Measurements from ENCODE around the gene ERCC1. TPM values are rescaled to one million over a fixed set of nuclear protein-coding genes. Genes with fewer than 3 reads are reported as not detected.

ERCC1 gene
- 43.7 to 60.6 TPM (median 60.1 TPM) in 3 replicates for total RNA-seq (2021)
- percentile 40 among the genes with signal in this experiment for Bru-seq, nascent RNA
- long read RNA-seq, experiment 1, transcript ERCC1-208 (10 exons, 1,453 nt): minor isoform, 6 of 72 reads
- long read RNA-seq, experiment 1, transcript ERCC1-201 (8 exons, 1,278 nt): minor isoform, 7 of 72 reads
- long read RNA-seq, experiment 1, transcript ERCC1-202 (10 exons, 3,828 nt): major isoform, 14 of 72 reads
- long read RNA-seq, experiment 1, partial matches to known transcripts: 27 of 72 reads
- long read RNA-seq, experiment 1, other reads (novel, unspliced or antisense): 16 of 72 reads
- long read RNA-seq, experiment 2, transcript ERCC1-208 (10 exons, 1,453 nt): minor isoform, 5 of 58 reads
- long read RNA-seq, experiment 2, transcript ERCC1-201 (8 exons, 1,278 nt): major isoform, 7 of 58 reads
- long read RNA-seq, experiment 2, transcript ERCC1-203 (9 exons, 949 nt): minor isoform, 5 of 58 reads
- long read RNA-seq, experiment 2, transcript ERCC1-202 (10 exons, 3,828 nt): minor isoform, 5 of 58 reads
- long read RNA-seq, experiment 2, partial matches to known transcripts: 25 of 58 reads
- long read RNA-seq, experiment 2, other reads (novel, unspliced or antisense): 10 of 58 reads
- long read RNA-seq, experiment 3, transcript ERCC1-201 (8 exons, 1,278 nt): major isoform, 8 of 69 reads
- long read RNA-seq, experiment 3, transcript ERCC1-203 (9 exons, 949 nt): minor isoform, 5 of 69 reads
- long read RNA-seq, experiment 3, partial matches to known transcripts: 39 of 69 reads
- long read RNA-seq, experiment 3, other reads (novel, unspliced or antisense): 9 of 69 reads

DNA sequence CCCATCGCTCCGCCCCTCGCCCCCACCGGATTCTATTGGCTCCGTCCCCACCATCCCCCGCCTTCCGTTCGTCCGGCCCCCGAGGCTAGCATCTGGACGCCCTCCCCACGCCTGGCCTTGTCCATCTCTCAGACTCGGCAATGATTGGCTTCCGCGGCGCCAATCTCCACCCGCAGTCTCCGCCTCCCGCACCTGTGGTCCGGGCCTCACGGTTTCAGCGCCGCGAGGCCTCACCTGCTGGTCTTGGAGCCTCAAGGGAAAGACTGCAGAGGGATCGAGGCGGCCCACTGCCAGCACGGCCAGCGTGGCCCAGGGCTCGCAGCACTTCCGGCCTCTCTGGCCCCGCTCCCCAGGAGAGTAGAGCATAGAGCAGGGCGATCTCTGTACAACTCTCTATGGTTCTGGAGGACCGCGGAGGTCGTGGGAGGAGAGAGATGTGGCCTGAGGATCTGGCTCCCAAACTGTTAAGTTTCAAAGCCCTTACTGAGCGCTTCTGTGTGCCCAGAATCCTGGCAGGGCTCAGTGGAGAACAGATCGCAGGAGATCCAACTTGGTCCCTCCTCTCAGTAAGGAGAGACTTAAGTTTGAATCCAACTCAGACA, at the start of gene ERCC1:
Gene ERCC1, minus strand, starts transcription at position 329 of the 602 bp plus-strand sequence. CDS start 543 bp downstream, outside the sequence.
- Mint-ChIP-seq H3K9me3 (no peaks in the 10 kb centered on the region), H3K4me1 (peaks cover 21% of the 10 kb centered on the region), H3K4me3 (peak within 1 kb of the TSS; percentile 93), H3K27ac (peak within 1 kb of the TSS; percentile 99), H3K27me3 (ENCODE audit: low read depth) (no peaks in the 10 kb centered on the region), H3K36me3 (peaks cover 3% of the 10 kb centered on the region; the same call in 1 of the 2 replicates)
- CTCF ChIA-PET: interaction anchor here (0.7 to 3.0 kb wide), 11 partner anchors 16 to 258 kb away, joined by 3 to 30 read pairs (median 6); partner anchors contain the start of gene PPP1R13L
- DNase-seq (ENCODE audit: low spot score) (peak; percentile 100), ATAC-seq (peak; percentile 90)
- POLR2A ChIA-PET: interaction anchor here (0.6 to 1.0 kb wide), 2 partner anchors 16 to 101 kb away, joined by 4 read pairs; no protein-coding TSS in a partner anchor
- peak; percentile 63; the same call in 1 of the 2 replicates for TF ChIP-seq ZBTB21 (CRISPR knock-in tag; IDR thresholded peaks at IDR 0.05; ENCODE audit: borderline replicate concordance)
- TF ChIP-seq, protein P1, sequence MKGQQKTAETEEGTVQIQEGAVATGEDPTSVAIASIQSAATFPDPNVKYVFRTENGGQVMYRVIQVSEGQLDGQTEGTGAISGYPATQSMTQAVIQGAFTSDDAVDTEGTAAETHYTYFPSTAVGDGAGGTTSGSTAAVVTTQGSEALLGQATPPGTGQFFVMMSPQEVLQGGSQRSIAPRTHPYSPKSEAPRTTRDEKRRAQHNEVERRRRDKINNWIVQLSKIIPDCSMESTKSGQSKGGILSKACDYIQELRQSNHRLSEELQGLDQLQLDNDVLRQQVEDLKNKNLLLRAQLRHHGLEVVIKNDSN (CRISPR knock-in tag; IDR thresholded peaks at IDR 0.05): peak; percentile 41; the same call in 1 of the 2 replicates
- TF ChIP-seq, protein P2, sequence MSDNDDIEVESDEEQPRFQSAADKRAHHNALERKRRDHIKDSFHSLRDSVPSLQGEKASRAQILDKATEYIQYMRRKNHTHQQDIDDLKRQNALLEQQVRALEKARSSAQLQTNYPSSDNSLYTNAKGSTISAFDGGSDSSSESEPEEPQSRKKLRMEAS (CRISPR knock-in tag; IDR thresholded peaks at IDR 0.05): peak; percentile 97
- TF ChIP-seq KAT7 (CRISPR knock-in tag; IDR thresholded peaks at IDR 0.05; ENCODE audit: borderline replicate concordance): no peak
- peak; percentile 85 for TF ChIP-seq NFYB (CRISPR knock-in tag; conservative IDR thresholded peaks at IDR 0.05; ENCODE audit: low read depth)
- TF ChIP-seq TEAD1 (CRISPR knock-in tag; IDR thresholded peaks at IDR 0.05): 0 out of 2 replicates have a peak, but pooled peaks have one; percentile 67
- TF ChIP-seq, protein P3, sequence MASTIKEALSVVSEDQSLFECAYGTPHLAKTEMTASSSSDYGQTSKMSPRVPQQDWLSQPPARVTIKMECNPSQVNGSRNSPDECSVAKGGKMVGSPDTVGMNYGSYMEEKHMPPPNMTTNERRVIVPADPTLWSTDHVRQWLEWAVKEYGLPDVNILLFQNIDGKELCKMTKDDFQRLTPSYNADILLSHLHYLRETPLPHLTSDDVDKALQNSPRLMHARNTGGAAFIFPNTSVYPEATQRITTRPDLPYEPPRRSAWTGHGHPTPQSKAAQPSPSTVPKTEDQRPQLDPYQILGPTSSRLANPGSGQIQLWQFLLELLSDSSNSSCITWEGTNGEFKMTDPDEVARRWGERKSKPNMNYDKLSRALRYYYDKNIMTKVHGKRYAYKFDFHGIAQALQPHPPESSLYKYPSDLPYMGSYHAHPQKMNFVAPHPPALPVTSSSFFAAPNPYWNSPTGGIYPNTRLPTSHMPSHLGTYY (CRISPR knock-in tag; IDR thresholded peaks at IDR 0.05): no peak
- TF ChIP-seq ZNF317 (CRISPR knock-in tag; IDR thresholded peaks at IDR 0.05; ENCODE audit: borderline replicate concordance, low read depth): no peak
- TF ChIP-seq, protein P4, sequence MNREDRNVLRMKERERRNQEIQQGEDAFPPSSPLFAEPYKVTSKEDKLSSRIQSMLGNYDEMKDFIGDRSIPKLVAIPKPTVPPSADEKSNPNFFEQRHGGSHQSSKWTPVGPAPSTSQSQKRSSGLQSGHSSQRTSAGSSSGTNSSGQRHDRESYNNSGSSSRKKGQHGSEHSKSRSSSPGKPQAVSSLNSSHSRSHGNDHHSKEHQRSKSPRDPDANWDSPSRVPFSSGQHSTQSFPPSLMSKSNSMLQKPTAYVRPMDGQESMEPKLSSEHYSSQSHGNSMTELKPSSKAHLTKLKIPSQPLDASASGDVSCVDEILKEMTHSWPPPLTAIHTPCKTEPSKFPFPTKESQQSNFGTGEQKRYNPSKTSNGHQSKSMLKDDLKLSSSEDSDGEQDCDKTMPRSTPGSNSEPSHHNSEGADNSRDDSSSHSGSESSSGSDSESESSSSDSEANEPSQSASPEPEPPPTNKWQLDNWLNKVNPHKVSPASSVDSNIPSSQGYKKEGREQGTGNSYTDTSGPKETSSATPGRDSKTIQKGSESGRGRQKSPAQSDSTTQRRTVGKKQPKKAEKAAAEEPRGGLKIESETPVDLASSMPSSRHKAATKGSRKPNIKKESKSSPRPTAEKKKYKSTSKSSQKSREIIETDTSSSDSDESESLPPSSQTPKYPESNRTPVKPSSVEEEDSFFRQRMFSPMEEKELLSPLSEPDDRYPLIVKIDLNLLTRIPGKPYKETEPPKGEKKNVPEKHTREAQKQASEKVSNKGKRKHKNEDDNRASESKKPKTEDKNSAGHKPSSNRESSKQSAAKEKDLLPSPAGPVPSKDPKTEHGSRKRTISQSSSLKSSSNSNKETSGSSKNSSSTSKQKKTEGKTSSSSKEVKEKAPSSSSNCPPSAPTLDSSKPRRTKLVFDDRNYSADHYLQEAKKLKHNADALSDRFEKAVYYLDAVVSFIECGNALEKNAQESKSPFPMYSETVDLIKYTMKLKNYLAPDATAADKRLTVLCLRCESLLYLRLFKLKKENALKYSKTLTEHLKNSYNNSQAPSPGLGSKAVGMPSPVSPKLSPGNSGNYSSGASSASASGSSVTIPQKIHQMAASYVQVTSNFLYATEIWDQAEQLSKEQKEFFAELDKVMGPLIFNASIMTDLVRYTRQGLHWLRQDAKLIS (CRISPR knock-in tag; IDR thresholded peaks at IDR 0.05; ENCODE audit: borderline replicate concordance): no peak
- TF ChIP-seq FOXJ3 (CRISPR knock-in tag; IDR thresholded peaks at IDR 0.05; ENCODE audit: borderline replicate concordance): no peak
- TF ChIP-seq ZNF121 (CRISPR knock-in tag; IDR thresholded peaks at IDR 0.05): no peak
- TF ChIP-seq FOXP1 (CRISPR knock-in tag; IDR thresholded peaks at IDR 0.05; ENCODE audit: borderline replicate concordance): peak; percentile 92; the same call in 1 of the 2 replicates
- TF ChIP-seq FOXK1 (CRISPR knock-in tag; IDR thresholded peaks at IDR 0.05): peak; percentile 60; the same call in 1 of the 2 replicates
- no peak for TF ChIP-seq NR1H2 (CRISPR knock-in tag; IDR thresholded peaks at IDR 0.05)
- TF ChIP-seq, protein P5, sequence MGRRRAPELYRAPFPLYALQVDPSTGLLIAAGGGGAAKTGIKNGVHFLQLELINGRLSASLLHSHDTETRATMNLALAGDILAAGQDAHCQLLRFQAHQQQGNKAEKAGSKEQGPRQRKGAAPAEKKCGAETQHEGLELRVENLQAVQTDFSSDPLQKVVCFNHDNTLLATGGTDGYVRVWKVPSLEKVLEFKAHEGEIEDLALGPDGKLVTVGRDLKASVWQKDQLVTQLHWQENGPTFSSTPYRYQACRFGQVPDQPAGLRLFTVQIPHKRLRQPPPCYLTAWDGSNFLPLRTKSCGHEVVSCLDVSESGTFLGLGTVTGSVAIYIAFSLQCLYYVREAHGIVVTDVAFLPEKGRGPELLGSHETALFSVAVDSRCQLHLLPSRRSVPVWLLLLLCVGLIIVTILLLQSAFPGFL (CRISPR knock-in tag; IDR thresholded peaks at IDR 0.05; ENCODE audit: borderline replicate concordance): no peak
- TF ChIP-seq, protein P6, sequence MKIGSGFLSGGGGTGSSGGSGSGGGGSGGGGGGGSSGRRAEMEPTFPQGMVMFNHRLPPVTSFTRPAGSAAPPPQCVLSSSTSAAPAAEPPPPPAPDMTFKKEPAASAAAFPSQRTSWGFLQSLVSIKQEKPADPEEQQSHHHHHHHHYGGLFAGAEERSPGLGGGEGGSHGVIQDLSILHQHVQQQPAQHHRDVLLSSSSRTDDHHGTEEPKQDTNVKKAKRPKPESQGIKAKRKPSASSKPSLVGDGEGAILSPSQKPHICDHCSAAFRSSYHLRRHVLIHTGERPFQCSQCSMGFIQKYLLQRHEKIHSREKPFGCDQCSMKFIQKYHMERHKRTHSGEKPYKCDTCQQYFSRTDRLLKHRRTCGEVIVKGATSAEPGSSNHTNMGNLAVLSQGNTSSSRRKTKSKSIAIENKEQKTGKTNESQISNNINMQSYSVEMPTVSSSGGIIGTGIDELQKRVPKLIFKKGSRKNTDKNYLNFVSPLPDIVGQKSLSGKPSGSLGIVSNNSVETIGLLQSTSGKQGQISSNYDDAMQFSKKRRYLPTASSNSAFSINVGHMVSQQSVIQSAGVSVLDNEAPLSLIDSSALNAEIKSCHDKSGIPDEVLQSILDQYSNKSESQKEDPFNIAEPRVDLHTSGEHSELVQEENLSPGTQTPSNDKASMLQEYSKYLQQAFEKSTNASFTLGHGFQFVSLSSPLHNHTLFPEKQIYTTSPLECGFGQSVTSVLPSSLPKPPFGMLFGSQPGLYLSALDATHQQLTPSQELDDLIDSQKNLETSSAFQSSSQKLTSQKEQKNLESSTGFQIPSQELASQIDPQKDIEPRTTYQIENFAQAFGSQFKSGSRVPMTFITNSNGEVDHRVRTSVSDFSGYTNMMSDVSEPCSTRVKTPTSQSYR (CRISPR knock-in tag; IDR thresholded peaks at IDR 0.05): no peak
- TF ChIP-seq, protein P7, sequence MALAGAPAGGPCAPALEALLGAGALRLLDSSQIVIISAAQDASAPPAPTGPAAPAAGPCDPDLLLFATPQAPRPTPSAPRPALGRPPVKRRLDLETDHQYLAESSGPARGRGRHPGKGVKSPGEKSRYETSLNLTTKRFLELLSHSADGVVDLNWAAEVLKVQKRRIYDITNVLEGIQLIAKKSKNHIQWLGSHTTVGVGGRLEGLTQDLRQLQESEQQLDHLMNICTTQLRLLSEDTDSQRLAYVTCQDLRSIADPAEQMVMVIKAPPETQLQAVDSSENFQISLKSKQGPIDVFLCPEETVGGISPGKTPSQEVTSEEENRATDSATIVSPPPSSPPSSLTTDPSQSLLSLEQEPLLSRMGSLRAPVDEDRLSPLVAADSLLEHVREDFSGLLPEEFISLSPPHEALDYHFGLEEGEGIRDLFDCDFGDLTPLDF (CRISPR knock-in tag; IDR thresholded peaks at IDR 0.05): no peak
- TF ChIP-seq EMX1 (CRISPR knock-in tag; IDR thresholded peaks at IDR 0.05): no peak
- TF ChIP-seq, protein P8, sequence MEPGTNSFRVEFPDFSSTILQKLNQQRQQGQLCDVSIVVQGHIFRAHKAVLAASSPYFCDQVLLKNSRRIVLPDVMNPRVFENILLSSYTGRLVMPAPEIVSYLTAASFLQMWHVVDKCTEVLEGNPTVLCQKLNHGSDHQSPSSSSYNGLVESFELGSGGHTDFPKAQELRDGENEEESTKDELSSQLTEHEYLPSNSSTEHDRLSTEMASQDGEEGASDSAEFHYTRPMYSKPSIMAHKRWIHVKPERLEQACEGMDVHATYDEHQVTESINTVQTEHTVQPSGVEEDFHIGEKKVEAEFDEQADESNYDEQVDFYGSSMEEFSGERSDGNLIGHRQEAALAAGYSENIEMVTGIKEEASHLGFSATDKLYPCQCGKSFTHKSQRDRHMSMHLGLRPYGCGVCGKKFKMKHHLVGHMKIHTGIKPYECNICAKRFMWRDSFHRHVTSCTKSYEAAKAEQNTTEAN (CRISPR knock-in tag; IDR thresholded peaks at IDR 0.05): peak; percentile 66; the same call in 1 of the 2 replicates
- no peak for TF ChIP-seq NR3C1 (CRISPR knock-in tag; conservative IDR thresholded peaks at IDR 0.05; ENCODE audit: low read depth)
- TF ChIP-seq SP1 (CRISPR knock-in tag; conservative IDR thresholded peaks at IDR 0.05): peak; percentile 85

All from WTC11 (cell line).